ENCODE measurements around the gene SHISA5.
"Not testable (repeated sequence)": the region's sequence is repeated elsewhere in the genome, so short reads cannot be mapped to it uniquely, and the experiment has no call there.

SHISA5 gene, protein sequence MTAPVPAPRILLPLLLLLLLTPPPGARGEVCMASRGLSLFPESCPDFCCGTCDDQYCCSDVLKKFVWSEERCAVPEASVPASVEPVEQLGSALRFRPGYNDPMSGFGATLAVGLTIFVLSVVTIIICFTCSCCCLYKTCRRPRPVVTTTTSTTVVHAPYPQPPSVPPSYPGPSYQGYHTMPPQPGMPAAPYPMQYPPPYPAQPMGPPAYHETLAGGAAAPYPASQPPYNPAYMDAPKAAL

DNA sequence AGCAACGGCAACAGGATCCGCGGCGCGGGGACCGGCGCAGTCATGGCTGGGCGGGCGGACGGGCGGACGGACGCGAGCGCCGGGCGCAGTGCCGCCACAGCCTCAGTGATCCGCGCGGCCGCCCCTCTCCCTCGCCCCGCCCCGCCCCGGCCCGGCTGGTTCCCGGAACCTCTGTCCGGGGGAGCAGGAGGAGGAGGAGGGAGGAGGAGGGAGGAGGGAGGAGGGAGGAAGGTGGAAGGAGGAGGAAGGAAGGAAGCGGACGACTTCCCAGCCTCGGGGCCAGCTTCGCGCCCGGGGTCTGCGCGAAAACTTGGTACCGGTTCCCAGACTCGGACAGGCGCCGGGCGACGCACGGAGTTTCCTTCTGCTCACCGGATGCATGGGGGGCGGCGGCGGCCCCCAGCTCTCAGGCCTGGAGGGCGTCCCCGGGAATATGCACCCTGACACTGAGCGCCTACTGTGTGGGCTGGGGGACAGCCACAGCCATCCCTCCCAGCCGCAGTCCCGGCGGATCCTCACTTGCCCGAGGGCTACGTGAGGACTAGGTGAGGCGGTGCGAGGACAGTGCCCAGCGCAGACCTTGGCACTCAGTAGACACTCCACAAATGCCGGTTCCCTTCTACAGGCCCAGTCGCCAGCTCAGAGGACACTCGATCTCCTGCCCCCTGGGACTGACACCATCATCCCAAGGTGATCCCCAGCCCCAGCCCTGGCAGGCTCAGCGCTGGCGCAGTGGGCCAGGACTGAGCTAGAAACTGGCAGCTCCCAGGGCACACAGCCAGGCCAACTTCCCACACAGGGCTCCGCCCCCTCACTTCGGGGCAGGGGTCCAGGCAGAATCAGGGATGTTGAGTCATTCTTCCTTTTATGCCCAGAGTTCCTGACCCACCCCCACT, at the start of gene SHISA5:
TSS of gene SHISA5 (minus strand) at position 124 of the 896 bp plus-strand sequence. CDS start at position 44, 80 bp downstream.
- DNase-seq, result peak; percentile 69

DNA sequence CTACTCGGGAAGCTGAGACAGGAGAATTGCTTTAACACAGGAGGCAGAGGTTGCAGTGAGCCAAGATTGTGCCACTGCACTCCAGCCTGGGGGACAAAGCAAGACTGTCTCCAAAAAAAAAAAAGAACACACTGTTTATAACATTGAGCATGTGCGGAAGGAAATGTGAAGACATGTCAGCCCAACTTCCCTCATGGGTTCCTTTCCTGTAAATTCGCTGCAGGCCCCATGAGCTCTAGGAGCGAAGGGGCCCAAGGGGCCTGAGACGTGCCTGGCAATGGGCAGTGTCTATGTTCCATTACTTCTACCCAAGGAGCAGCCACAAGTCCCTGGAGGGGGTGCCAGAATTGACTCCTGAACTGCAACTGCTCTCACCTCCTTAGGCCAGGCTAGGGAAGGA, 49.4 kb upstream of the SHISA5 start:
- no peak for DNase-seq

DNA sequence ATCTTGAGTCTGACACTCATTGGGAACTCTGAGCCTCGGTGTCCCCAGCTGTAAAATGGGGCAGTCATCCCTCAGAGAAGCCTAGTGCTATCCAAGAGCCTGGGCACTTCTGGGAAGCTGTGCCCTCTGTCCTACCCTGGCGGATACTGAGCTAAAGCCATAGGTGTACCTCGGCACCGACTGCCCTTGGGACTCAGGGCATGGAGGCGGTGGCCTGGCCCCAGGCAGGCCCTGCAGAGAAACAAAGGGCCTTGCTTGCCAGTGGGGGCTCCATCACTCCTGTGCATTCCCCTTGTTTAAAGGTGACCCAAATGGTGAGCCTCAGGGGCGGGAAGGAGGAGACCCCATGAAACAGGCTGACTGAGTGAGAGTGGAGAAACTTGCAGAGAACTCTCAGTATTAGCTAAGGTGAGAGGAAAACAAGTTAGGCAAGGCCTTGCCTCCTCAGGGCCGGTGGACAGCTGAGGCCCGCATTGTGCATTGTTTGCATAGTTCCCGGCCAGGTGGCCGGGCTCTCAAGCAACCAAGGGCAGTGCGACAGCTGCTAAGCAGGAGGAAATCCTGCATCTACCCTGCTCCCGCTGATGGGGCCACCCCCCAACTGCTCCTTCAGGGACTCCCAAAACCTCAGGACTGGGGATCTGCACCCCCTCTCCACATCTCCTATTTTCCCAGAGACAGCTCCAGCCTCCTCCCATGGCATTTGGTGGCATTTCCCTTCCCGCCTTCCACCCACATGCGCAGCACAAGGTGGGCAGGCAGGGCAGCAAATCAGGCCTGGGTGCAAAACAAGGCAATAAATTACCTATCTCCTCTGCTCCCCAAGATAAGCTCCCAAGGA, 48.4 kb upstream of the SHISA5 start:
- no peak for DNase-seq

DNA sequence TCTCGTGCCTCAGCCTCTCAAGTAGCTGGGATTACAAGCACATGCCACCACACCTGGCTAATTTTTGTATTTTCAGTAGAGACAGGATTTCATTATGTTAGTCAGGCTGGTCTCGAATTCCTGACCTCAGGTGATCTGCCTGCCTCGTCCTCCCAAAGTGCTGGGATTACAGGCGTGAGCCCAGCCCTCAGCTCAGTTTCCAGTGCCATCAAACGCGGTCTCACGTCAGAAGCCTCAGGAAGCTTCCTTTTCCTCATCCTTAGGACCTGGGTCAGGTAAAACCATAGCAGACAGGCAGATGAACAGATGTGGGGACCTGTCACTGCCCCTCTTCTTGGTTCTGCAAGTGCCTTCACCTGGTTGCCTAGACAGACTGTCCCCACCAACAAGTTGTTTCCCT, 47.7 kb upstream of the SHISA5 start:
- not testable (repeated sequence) for DNase-seq

DNA sequence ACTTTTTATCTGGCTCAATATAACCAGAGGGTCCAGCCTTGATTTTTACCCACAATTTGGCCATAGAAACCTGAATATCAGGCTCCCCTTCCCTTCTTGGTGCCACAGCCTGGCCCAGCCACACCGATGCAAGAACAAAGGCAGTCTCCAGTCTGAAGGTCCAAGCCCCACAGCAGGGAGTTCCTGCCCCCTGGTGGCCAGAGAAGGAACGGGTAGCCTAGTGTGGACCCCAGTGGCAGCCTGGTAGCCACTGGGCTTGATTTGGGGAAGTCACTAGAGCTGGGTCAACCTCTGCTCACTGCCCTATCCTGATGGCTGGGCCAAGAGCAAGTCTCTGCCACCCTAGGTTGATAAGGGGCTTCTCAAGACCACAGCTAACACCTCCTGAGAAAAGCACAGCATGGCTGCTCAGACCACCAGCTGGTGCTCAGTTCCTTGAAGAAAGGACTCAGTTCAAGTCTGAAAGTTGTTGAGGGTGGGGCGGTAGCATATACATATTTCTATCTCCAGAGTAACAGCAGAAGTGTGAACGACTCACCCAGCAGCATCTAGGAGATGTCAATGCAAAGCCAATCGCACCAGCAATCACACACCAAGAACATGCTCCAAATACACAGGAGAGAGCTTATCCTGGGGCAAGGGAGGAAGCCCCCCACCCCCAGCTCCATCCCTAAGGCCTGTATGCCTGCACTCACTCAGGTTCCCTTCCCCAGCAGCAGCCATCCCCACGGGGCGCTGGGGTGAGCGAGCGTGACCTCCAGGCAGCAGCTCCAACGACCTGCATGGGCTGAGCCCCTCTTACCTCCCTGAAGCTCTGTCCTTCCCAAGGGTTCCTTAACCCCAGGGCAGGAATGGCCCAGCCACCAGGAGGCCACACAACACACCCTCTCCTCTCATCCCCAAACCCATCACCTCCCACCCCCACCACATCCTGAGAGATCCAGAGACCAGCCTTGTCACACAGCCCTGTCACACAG, 45.0 kb upstream of the SHISA5 start:
- DNase-seq, result peak; percentile 91

DNA sequence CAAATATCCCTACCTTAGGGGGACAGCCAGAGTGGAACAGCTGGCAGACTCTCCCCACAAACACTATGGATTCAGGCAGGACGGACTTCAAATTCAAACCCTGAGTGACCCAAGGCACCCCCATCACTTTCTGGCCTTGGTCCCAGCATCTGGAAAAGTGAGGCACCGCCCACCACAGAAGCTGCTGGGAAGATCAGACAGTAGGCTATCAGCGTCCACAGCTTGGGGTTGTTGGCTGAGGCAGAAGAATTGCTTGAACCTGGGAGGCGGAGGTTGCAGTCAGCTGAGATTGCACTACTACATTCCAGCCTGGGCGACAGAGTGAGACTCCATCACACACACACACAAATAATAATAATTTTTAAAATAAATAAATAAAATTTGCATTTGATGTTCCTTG, 44.2 kb upstream of the SHISA5 start:
- DNase-seq, result peak; percentile 71

DNA sequence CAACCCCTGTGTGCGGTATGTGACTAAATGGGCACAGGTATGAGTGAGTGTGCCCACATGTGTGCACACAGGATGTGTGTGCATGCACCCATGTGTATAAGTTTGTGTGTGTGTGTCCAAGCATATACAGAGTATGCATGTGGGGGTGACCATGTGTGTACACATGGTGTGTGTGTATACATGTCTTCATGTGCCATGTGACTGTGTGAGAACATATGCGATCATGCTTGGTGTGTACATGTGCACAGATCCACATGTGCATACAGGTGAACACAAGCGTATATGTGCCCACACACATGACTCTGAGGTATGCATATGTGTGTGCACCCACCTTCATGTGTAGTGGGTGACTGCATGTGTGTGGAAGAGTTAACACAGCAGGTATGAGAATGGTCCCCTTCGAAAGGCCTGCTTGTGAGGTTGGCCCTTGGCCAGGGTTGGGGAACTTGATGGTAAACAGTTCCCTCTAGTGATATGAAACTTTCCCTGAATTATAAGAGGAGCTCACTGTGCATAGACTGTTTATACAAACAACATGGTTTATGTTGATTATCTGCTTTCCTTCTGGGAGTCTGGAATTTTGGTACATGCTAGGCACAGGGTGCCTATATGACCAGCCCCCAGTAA, 42.3 kb upstream of the SHISA5 start:
- DNase-seq, result peak; percentile 45

DNA sequence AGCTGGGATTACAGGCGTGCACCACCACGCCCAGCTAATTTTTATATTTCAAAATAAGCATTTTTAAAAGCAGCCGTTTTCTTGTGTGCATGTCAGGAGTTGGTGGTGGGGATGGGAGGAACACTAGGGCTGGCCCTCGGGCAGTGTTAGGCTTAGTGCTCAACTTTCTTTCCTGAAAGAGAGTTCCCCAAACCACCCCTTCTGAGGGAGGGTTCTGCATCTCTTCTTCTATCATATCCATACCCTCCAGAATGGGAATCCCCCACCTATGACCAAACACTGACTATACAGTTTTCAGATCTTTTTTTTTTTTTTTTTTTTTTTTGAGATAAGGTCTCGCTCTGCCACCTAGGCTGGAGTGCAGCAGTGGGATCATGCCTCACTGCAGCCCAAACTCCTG, 40.2 kb upstream of the SHISA5 start:
- DNase-seq, result no peak

DNA sequence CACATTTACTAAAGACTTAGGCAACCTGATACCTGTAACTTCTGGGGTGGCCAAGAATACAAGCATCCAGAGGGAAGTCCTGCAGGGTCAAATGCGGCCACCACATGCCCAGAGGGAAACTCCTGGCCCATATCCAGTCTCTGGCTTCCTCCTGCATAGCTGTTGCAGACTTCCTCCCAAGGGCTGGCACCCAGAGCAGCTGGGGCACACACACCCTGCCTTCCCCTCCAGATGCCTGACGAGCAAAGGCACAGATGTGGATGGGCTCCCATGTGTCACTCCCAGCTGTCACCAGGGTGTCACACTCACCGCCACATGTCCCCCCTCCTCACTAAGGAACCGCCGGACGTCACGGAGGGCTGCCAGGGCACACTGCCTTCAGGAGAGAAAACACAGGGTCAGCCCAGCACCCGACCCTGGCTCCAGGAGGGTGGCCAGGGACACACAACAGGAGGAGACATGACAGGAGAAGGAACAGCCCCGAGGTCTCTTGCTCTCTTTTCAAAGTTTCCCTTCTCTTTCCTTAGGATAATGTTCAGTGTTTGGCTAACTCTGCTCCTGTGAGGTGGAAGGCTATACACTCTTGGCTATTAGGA, 39.4 kb upstream of the SHISA5 start:
- peak; percentile 27 for DNase-seq

DNA sequence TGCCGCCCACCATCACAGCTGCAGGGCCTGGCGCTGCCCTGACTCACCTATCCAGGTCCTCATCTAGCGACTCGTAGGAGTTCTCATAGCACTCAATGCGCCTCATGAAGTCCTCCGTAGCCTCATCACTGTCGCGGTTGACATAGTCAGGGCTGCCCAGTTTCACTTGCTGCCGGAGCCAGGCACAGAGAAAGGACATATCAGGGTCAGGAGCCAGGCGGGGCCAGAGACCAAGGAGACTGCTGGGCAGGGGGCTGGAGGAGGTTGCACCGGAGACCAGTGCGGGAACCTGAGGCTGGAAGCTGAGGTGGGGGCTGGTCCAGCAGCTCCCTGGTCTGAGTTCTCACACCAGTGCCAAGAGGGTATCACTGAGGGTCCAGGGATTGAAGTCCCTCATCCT, 34.5 kb upstream of the SHISA5 start:
- DNase-seq, result no peak

DNA sequence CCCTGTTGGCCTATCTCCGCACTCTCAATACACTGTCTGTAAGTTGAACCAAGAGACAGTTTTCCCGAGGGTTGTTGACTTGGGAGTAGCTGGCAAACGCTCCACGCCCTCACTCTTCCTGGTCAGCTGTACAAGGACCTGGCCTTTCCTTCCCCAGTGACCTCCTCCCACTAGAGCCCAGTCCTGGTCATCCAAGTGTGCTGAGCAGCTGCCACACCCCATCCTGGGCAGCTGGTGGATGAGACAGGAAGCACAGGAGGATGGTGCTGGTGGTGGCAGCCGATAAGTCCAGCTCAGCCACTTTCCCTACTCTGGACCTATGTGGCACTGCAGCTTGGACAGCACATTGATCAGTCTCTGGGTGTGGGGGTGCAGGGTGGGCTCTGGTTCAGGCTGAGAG, 32.8 kb upstream of the SHISA5 start:
- no peak for DNase-seq

DNA sequence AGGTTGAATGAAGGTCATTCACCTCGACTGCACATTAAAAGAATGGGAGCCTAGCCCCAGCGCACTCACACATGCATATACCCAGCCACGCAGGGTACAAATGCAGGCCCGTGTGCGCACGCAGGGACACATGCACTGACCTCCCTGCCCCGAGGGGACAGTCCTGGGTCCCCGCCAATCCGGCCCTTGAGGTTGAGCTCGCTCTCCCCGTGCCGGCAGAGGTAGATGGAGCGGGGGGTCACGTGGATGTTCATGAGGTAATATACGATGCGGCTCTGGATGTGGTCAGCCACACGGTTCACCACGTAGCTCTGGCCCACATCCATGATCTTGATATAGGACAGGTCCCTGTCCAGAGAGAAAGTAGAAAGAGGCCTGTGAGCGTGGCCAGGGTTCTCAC, 32.1 kb upstream of the SHISA5 start:
- DNase-seq, result no peak

DNA sequence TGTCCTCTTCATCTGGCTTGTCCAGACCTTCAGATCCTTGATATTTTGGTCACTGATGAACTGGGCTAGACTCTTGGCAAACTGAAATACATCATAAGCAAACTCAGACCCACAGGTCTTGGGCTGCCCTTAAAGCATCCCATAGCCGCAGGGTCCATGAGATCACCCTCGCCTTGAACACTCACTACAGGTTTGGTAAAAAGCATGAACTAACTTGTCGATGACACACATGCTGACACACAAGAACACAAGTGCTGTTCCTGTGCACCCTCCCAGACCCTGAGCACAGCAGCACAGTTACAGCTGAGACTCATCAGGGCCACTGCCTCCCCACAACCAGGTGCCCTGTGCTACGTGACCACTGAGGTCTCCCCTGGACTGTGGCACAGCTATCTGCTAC, 31.6 kb upstream of the SHISA5 start:
- DNase-seq, result no peak

DNA sequence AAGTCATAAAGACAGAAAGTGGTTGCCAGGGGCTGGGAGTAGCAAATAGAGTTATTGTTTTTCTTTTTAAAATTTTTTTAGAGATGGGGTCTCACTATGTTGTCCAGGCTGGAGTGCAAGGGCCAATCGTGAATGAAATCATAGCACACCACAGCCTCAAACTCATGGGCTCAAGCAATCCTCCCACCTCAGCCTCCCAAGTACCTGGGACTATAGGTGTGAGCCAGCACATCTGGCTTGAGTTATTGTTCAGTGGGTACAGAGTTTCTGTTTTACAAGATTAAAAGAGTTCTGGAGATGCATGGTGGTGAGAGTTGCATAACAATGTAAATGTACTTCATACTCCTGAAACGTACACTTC, 29.0 kb upstream of the SHISA5 start:
- DNase-seq, result no peak

DNA sequence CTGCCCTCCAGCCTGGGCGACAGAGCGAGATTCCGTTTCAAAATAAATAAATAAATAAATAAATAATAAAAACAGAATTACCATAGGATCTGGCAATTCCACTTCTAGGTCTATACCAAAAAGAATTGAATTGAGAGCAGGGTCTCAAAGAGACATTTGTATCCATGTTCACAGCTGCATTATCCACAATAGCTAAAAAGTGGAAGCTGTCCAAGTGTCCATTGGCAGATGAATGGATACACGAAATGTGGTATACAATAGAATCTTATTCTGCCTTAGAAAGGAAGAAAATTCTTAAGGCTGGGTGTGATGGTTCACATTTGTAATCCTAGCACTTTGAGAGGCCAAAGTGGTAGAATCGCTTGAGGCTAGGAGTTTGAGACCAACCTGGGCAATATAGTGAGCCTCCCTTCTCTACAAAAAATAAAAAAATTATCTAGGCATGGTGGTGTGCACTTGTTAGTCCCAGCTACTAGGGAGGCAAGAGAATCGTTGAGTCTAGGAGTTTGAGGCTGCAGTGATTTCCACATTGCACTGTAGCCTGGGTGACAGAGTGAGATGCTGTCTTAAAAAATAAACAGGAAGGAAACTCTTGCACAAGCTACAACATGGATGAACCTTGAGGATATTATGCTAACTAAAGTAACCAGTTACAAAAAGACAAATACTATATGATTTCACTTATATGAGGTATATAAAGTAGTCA, 28.4 kb upstream of the SHISA5 start:
- DNase-seq, result no peak

DNA sequence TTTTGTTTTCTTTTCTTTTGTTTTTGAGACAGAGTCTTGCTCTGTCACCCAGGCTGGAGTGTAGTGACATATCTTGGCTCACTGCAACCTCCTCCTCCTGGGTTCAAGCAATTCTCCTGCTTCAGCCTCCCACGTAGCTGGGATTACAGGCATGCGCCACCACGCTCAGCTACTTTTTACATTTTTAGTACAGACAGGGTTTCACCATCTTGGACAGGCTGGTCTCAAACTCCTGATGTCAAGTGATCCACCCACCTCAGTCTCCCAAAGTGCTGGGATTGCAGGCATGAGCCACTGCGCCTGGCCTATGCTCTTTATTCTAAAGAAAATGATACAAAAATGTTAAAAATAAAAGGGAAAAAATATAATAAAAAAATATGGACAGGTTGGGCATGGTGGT, 26.7 kb upstream of the SHISA5 start:
- DNase-seq, result not testable (repeated sequence)

DNA sequence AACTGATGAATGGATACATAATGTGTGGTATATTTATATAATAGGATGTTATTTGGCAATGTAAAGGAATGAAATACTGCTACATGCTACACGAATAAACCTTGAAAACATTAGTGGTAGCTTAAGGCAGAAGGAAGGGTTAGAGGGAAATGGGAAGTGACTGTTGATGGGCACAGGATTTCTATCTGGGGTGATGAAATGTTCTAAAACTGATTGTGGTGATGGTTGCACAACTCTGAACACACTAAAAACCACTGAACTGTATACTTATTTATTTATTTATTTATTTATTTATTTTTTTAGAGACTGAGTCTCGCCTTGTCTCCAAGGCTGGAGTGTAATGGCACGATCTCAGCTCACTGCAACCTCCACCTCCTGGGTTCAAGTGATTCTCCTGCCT, 24.8 kb upstream of the SHISA5 start:
- peak; percentile 73 for DNase-seq

DNA sequence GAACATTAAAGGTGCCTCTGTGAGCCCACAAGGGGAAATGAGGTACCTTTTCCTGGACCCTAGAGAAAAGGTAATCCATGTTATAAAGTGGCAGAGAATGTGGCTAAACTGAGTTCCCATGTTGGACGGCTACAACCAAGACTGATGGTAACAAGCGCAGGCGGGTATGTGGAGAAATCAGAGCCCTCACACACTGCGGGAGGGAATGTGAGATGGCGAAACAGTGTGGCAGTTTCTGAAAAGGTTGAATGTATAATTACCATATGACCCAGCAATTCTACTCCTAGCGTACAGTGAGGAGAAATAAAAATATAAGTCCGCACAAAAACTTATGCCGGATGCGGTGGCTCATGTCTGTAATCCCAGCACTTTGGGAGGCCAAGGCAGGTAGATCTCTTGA, 24.1 kb upstream of the SHISA5 start:
- DNase-seq, result no peak

DNA sequence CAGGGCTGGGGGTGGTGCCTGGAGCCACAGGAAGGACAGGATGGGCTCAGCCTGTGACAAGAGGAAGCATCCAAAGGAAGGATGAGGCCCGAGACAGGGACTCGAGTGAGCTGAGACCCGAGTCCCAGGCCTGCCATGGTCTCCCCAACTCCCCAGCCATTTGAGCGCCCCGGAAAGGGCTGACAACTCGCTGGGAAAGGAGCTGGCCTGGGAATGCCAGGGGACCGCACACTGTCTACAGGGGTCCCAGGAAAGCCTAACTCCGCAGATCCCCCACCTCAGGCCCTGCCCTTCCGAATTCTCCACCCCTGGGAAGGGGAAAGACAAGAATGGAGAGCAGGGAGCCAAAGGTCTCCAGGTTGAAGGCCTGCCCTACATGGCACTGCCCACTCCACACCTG, 21.0 kb upstream of the SHISA5 start:
- no peak for DNase-seq

DNA sequence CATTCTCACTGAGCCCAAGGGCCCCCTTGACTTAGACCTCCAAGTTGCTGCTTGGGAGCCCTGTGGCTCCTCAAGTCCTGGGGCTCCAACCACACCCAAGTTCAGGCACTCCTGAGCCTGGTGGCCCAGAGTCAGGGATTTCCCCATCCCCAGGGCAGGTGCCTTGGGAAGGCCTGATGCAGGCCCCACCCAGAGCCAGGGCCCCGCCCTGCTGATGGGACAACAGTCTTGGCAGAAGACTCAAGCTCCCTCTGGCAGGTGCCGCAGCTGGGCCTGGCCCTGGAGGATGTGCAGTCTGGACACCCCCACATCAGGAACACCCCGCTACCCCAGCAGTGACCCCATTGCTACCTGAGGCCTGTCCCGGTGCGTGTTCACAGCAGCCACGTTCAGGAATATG, 17.7 kb upstream of the SHISA5 start:
- no peak for DNase-seq

DNA sequence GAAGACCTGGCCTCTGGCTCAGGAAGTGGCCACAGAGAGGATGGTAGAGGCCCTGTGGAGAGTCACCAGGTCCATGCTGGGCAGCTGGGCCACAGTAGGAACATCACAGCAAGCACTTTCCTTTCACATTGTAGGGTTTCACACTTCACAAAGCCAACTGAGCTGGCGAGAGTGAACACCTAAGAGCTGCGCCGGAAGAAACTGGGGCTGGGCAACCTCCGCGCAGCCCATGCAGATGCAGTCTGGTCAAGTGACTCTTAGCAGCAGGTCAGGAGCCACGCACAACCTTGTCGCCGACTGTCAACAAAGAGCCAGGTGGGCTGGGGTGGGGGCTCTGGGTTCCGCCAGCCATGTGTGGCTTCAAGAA, 15.3 kb upstream of the SHISA5 start:
- no peak for DNase-seq
